ENCODE measurements around the gene KDELR3. TPM values are rescaled to one million over a fixed set of nuclear protein-coding genes. Genes with fewer than 3 reads are reported as not detected.

KDELR3 gene
- polyA plus RNA-seq, 1 of the 3 experiments (the other 2 are of a cell fraction): 17.1 TPM

- Histone ChIP-seq H3K9ac (no peak overlapping the region), H3F3A (replicated peaks; ENCODE audit: insufficient read depth) (no peaks in the 10 kb centered on the region), H3K4me3 (ENCODE audit: low read depth in 2 of 2, low read length in 1 of 2) (no peak overlapping the region), H3K36me3 (replicated peaks in 1 of 2; ENCODE audit: control insufficient read depth in 1 of 2, insufficient read depth in 2 of 2, low read length in 1 of 2) (no peaks in the 10 kb centered on the region), H3K4me1 (ENCODE audit: control insufficient read depth in 1 of 2, insufficient read depth in 2 of 2, low read depth in 1 of 2, low read length in 1 of 2) (peaks cover 0 to 7% of the 10 kb centered on the region in 2 experiments; a peak in 1 of 4 replicates), H3K79me2 (ENCODE audit: insufficient read depth) (no peaks in the 10 kb centered on the region), H2AFZ (ENCODE audit: low read depth) (no peak overlapping the region), H4K20me1 (ENCODE audit: insufficient read depth) (no peaks in the 10 kb centered on the region), H3K4me2 (no peak overlapping the region), H3K27me3 (ENCODE audit: insufficient read depth) (no peaks in the 10 kb centered on the region), H3K9me3 (no peaks in the 10 kb centered on the region), H3K27ac (ENCODE audit: low read depth in 2 of 2, low read length in 1 of 2) (no peak overlapping the region), H3K9me2 (no peaks in the 10 kb centered on the region)
- ChIA-PET CTCF (interaction anchor here (0.6 to 2.0 kb wide), 2 partner anchors 63 to 125 kb away, joined by 3 to 4 read pairs; no protein-coding TSS in a partner anchor), POLR2A (no interaction called here)
- no peak for DNase-seq
- TF ChIP-seq RAD21 (IDR thresholded peaks at IDR 0.05; ENCODE audit: low read length) (no peak), EP300 (IDR thresholded peaks at IDR 0.05; ENCODE audit: borderline replicate concordance in 1 of 2, low read depth in 1 of 2, low read length in 1 of 2) (no peak), RXRA (IDR thresholded peaks at IDR 0.05; ENCODE audit: borderline replicate concordance, low read depth) (no peak), FOXM1 (IDR thresholded peaks at IDR 0.05; ENCODE audit: low read depth) (no peak)
- WGBS (ENCODE audit: low lambda C conversion rate): 93% methylated on average over 16 of the region's 28 CpGs
Observed at GRCh38 chr22:38462960-38463784, 4.7 kb upstream of the KDELR3 start.

GRCh38 chr22:38464992-38465672, 2.8 kb upstream of the KDELR3 start:
- Histone ChIP-seq H3K9ac (no peak overlapping the region), H3K9me2 (no peaks in the 10 kb centered on the region), H2AFZ (ENCODE audit: low read depth) (no peak overlapping the region)

More at GRCh38 chr22:38464992-38465672, 2.8 kb upstream of the KDELR3 start:
- Histone ChIP-seq H3K4me3 (ENCODE audit: low read depth in 2 of 2, low read length in 1 of 2) (no peak overlapping the region), H3K79me2 (ENCODE audit: insufficient read depth) (no peaks in the 10 kb centered on the region), H3K9me3 (no peaks in the 10 kb centered on the region), H3K4me2 (no peak overlapping the region), H3K27me3 (ENCODE audit: insufficient read depth) (no peaks in the 10 kb centered on the region), H4K20me1 (ENCODE audit: insufficient read depth) (no peaks in the 10 kb centered on the region), H3K27ac (ENCODE audit: low read depth in 2 of 2, low read length in 1 of 2) (no peak overlapping the region), H3F3A (replicated peaks; ENCODE audit: insufficient read depth) (no peaks in the 10 kb centered on the region), H3K36me3 (replicated peaks in 1 of 2; ENCODE audit: control insufficient read depth in 1 of 2, insufficient read depth in 2 of 2, low read length in 1 of 2) (no peaks in the 10 kb centered on the region), H3K4me1 (ENCODE audit: control insufficient read depth in 1 of 2, insufficient read depth in 2 of 2, low read depth in 1 of 2, low read length in 1 of 2) (peaks cover 0 to 10% of the 10 kb centered on the region in 2 experiments; a peak in 1 of 4 replicates)
- TF ChIP-seq ZBTB33 (IDR thresholded peaks at IDR 0.05; ENCODE audit: borderline replicate concordance, low read depth) (no peak), FOXJ3 (CRISPR knock-in tag; IDR thresholded peaks at IDR 0.05) (no peak), IRF3 (IDR thresholded peaks at IDR 0.05; ENCODE audit: low read depth, low read length) (no peak), FOSL2 (IDR thresholded peaks at IDR 0.05; ENCODE audit: borderline replicate concordance, low read depth) (no peak), MAX (IDR thresholded peaks at IDR 0.05; ENCODE audit: low read depth) (no peak), RCOR1 (IDR thresholded peaks at IDR 0.05; ENCODE audit: low read length) (no peak), ELF1 (IDR thresholded peaks at IDR 0.05) (no peak)
- DNase-seq: no peak
- ChIA-PET POLR2A (no interaction called here), CTCF (no interaction called here)
- 95% methylated on average over 7 of the region's 10 CpGs for WGBS (ENCODE audit: low lambda C conversion rate)
